Measurements from ENCODE around the gene IL1RAPL1.

GRCh38 chrX:29841750-29842149 lies 1254.5 kb downstream of the IL1RAPL1 start:
- no peak for TF ChIP-seq CTCF (IDR thresholded peaks at IDR 0.05)
- no peak for TF ChIP-seq POLR2A (IDR thresholded peaks at IDR 0.05)
- TF ChIP-seq POLR2AphosphoS5 (IDR thresholded peaks at IDR 0.05) = no peak

Measured in suprapubic skin (tissue), 4 donors.